IMR-90 (cell line): ENCODE measurements around the gene ATP1B1. TPM values are rescaled to one million over a fixed set of nuclear protein-coding genes. Genes with fewer than 3 reads are reported as not detected.
"Not testable (repeated sequence)": the region's sequence is repeated elsewhere in the genome, so short reads cannot be mapped to it uniquely, and the experiment has no call there.

Experiments used
- ATAC-seq: fragments of 200-7000 bp; cut with Tn5 transposase; 2 replicates; pipeline ENCODE4 v1.9.1; 2020; ENCODE audit warnings: low read depth, mild to moderate bottlenecking, moderate library complexity
- BruUV-seq: library from RNA; stranded (reverse); fragments of 400-500 nt; replicated peaks from 2 replicates; lab custom pipeline; 2021; lab: Mats Ljungman, UMichigan
- CTCF ChIA-PET: fragments of 300-600 bp; formaldehyde crosslinking; extraction: SDS; loops from one replicate; lab custom pipeline; 2021; ENCODE audit warnings: antibody characterized with exemption; lab: Yijun Ruan, JAX
- POLR2A ChIA-PET: fragments of 300-600 bp; sonication (Branson Sonifier 250); formaldehyde crosslinking; loops from one replicate; lab custom pipeline; 2022; ENCODE audit warnings: antibody characterized with exemption; ENCODE audit not compliant: unreplicated experiment; lab: Charles Lee
- DNase-seq: peaks from one replicate; pipeline ENCODE4 v3.0.0; 2013
- H2AFZ ChIP-seq: replicated peaks from 2 replicates; pipeline ENCODE3; 2013; ENCODE audit warnings: low read length, mild to moderate bottlenecking; ENCODE audit not compliant: poor library complexity
- H2AK5ac ChIP-seq: 2 replicates; pipeline ENCODE4 v1.6.1; 2013; ENCODE audit warnings: low read depth, low read length, inconsistent platforms
- H2AK9ac ChIP-seq: replicated peaks from 2 replicates; pipeline ENCODE3; 2013; ENCODE audit warnings: mild to moderate bottlenecking, low read depth, low read length, moderate library complexity; ENCODE audit not compliant: poor library complexity
- H2BK120ac ChIP-seq: 2 replicates; pipeline ENCODE4 v1.6.1; 2013; ENCODE audit warnings: low read depth, low read length, inconsistent platforms
- H2BK15ac ChIP-seq: 3 replicates; pipeline ENCODE4 v1.6.1; 2013; ENCODE audit warnings: low read depth, low read length, inconsistent platforms
- H2BK20ac ChIP-seq: 2 replicates; pipeline ENCODE4 v1.6.1; 2013; ENCODE audit warnings: low read depth, mild to moderate bottlenecking, inconsistent platforms, low read length, moderate library complexity
- H2BK5ac ChIP-seq: 2 replicates; pipeline ENCODE4 v1.6.1; 2013; ENCODE audit warnings: mild to moderate bottlenecking, low read depth, low read length, inconsistent platforms; ENCODE audit not compliant: poor library complexity, severe bottlenecking
- H3K14ac ChIP-seq: replicated peaks from 2 replicates; pipeline ENCODE4 v1.6.1; 2013; ENCODE audit warnings: low read depth, low read length, inconsistent platforms
- H3K18ac ChIP-seq: 2 replicates; pipeline ENCODE4 v1.6.1; 2013; ENCODE audit warnings: low read depth, low read length, control low read depth
- H3K23ac ChIP-seq: 2 replicates; pipeline ENCODE4 v1.6.1; 2013; ENCODE audit warnings: low read depth, low read length, inconsistent platforms
- H3K27ac ChIP-seq: 2 replicates; pipeline ENCODE4 v1.5.1; 2013; ENCODE audit warnings: mild to moderate bottlenecking, control low read depth, low read length; ENCODE audit not compliant: insufficient read depth
- H3K27me3 ChIP-seq: 2 replicates; pipeline ENCODE4 v1.6.1; 2013; ENCODE audit warnings: low read length; ENCODE audit not compliant: control insufficient read depth, insufficient read depth
- H3K36me3 ChIP-seq: 2 replicates; pipeline ENCODE4 v1.6.1; 2013; ENCODE audit warnings: low read length, mixed read lengths; ENCODE audit not compliant: control insufficient read depth, insufficient read depth
- H3K4ac ChIP-seq: 2 replicates; pipeline ENCODE4 v1.6.1; 2013; ENCODE audit warnings: low read depth, low read length, inconsistent platforms
- H3K4me1 ChIP-seq: 2 replicates; pipeline ENCODE4 v1.6.1; 2013; ENCODE audit warnings: low read length, mixed read lengths; ENCODE audit not compliant: control insufficient read depth, insufficient read depth
- H3K4me2 ChIP-seq: 2 replicates; pipeline ENCODE4 v1.6.1; 2013; ENCODE audit warnings: low read depth, mild to moderate bottlenecking, control low read depth, low read length, moderate library complexity
- H3K4me3 ChIP-seq: 2 replicates; pipeline ENCODE4 v1.5.1; 2013; ENCODE audit warnings: low read depth, mild to moderate bottlenecking, control low read depth, low read length, moderate library complexity; ENCODE audit not compliant: insufficient read depth
- H3K56ac ChIP-seq: 2 replicates; pipeline ENCODE4 v1.6.1; 2013; ENCODE audit warnings: low read length, inconsistent platforms; ENCODE audit not compliant: insufficient read depth; ENCODE audit errors: extremely low read depth
- H3K79me1 ChIP-seq, 2 experiments: 2 replicates each; pipeline ENCODE4 v1.6.1; 2013; ENCODE audit warnings: low read length in 2 of 2, inconsistent platforms in 1 of 2, low read depth in 1 of 2
- H3K9ac ChIP-seq: 2 replicates; pipeline ENCODE4 v1.6.1; 2013; ENCODE audit warnings: low read depth, low read length, control low read depth
- H3K9me1 ChIP-seq: 2 replicates; pipeline ENCODE4 v1.6.1; 2013; ENCODE audit warnings: low read length, inconsistent platforms; ENCODE audit not compliant: insufficient read depth
- H3K9me3 ChIP-seq: 2 replicates; pipeline ENCODE4 v1.6.1; 2013; ENCODE audit warnings: low read length; ENCODE audit not compliant: control insufficient read depth, insufficient read depth
- H4K20me1 ChIP-seq: 2 replicates; pipeline ENCODE4 v1.6.1; 2013; ENCODE audit warnings: low read length, inconsistent platforms; ENCODE audit not compliant: insufficient read depth
- H4K5ac ChIP-seq: 2 replicates; pipeline ENCODE4 v1.6.1; 2013; ENCODE audit warnings: mild to moderate bottlenecking, low read depth, low read length, control low read depth
- H4K8ac ChIP-seq, 2 experiments: 2 replicates each; pipeline ENCODE4 v1.6.1; 2013; ENCODE audit warnings: low read depth in 2 of 2, low read length in 2 of 2, control low read depth in 1 of 2, inconsistent platforms in 1 of 2
- H4K91ac ChIP-seq: 2 replicates; pipeline ENCODE4 v1.6.1; 2013; ENCODE audit warnings: low read depth, low read length, inconsistent platforms; ENCODE audit not compliant: insufficient read depth
- WGBS, 2 experiments: methylation state at CpG; one replicate each; pipeline versions ENCODE4 v1.1.5 to v1.1.7; 2013; ENCODE audit warnings: missing lambda C conversion rate in 2 of 2; ENCODE audit not compliant: insufficient read length in 1 of 2; ENCODE audit errors: extremely low coverage in 2 of 2; 5-methylcytosine and 5-hydroxymethylcytosine counted together
- dilution Hi-C: fragments of 300-500 bp; cut with HindIII; formaldehyde crosslinking; loops from one replicate; pipeline ENCODE4 v1.14.3; 2018; ENCODE audit warnings: low sequenced_read_pairs; ENCODE audit not compliant: unreplicated experiment
- in situ Hi-C: fragments of 300-500 bp; cut with MboI; formaldehyde crosslinking; loops from 3 replicates; pipeline ENCODE4 v1.14.3; 2019; ENCODE audit warnings: low sequenced_read_pairs, inconsistent platforms, mixed read lengths
- intact Hi-C: fragments of 100-400 bp; cut with micrococcal nuclease; formaldehyde crosslinking; loops from 2 replicates; pipeline ENCODE4 v1.10.0; 2022
- polyA plus RNA-seq, 3 experiments: library from polyadenylated mRNA; depleted of rRNA; stranded (reverse); fragments of >200 nt; gene quantifications; 2 replicates each; pipeline ENCODE4 v1.2.3, GENCODE V29; 2012; ENCODE audit warnings: low replicate concordance in 1 of 3
- total RNA-seq: library from RNA; depleted of rRNA; stranded (reverse); fragments of >200 nt; gene quantifications from 2 replicates; pipeline ENCODE4 v1.2.3, GENCODE V29; 2012

ATP1B1 gene
- total and polyA plus RNA-seq, 2 of the 4 experiments (the other 2 are of a cell fraction), result 14.5 to 22.1 TPM

GRCh38 chr1:169125597-169125996, 19.1 kb downstream of the ATP1B1 start:
- H3K27me3 ChIP-seq, H4K5ac ChIP-seq, H4K20me1 ChIP-seq, H3K14ac ChIP-seq, H2AFZ ChIP-seq, H3K4me1 ChIP-seq, H2BK120ac ChIP-seq, H3K4ac ChIP-seq, H3K4me3 ChIP-seq, H3K9ac ChIP-seq, ATAC-seq, H4K8ac ChIP-seq, CTCF ChIA-PET, intact Hi-C loops, H2BK15ac ChIP-seq, H2AK9ac ChIP-seq, H3K4me2 ChIP-seq, H3K56ac ChIP-seq, dilution Hi-C loops, H2BK5ac ChIP-seq, H2AK5ac ChIP-seq, H2BK20ac ChIP-seq, H3K27ac ChIP-seq, H3K9me3 ChIP-seq, BruUV-seq, H4K91ac ChIP-seq, DNase-seq, H3K18ac ChIP-seq, H3K23ac ChIP-seq, in situ Hi-C loops, H3K36me3 ChIP-seq: not testable (repeated sequence)
- peaks cover 11% of the 10 kb centered on the region for H3K9me1 ChIP-seq
- no CpG with 5 or more reads among the region's 6 CpGs for WGBS, 2 experiments
- H3K79me1 ChIP-seq, result peaks cover 10 to 30% of the 10 kb centered on the region in 2 experiments; a peak in 3 of 4 replicates
- POLR2A ChIA-PET, result interaction anchor here (0.6 kb wide), 1 partner anchor 44 kb away, joined by 5 read pairs; no protein-coding TSS in a partner anchor
